ACC112 (cell line): ENCODE results near the gene DRD3.
A peak's percentile ranks its signal among the peaks of the same experiment; 100 is the strongest.

Experiments used
- H2AFZ ChIP-seq: fragments of 200-600 bp; sonication (generic); one replicate; pipeline ENCODE4 v1.6.0; 2017; ENCODE audit warnings: antibody characterized with exemption, low read length; ENCODE audit not compliant: unreplicated experiment
- H3K27ac ChIP-seq: fragments of 200-600 bp; sonication (generic); 2 replicates; pipeline ENCODE4 v1.5.1; 2014; ENCODE audit warnings: low read depth, mild to moderate bottlenecking, antibody characterized with exemption, low read length, moderate library complexity
- H3K27me3 ChIP-seq: fragments of 200-600 bp; sonication (generic); 2 replicates; pipeline ENCODE4 v1.6.1; 2014; ENCODE audit warnings: mild to moderate bottlenecking, antibody characterized with exemption, low read length, moderate library complexity, mixed read lengths; ENCODE audit not compliant: insufficient read depth
- H3K36me3 ChIP-seq: fragments of 200-600 bp; sonication (generic); 2 replicates; pipeline ENCODE4 v1.6.1; 2016; ENCODE audit warnings: mild to moderate bottlenecking, antibody characterized with exemption, low read length, moderate library complexity, mixed read lengths; ENCODE audit not compliant: insufficient read depth
- H3K4me1 ChIP-seq: fragments of 200-600 bp; sonication (generic); one replicate; pipeline ENCODE4 v1.6.1; 2016; ENCODE audit warnings: low read length, mixed read lengths; ENCODE audit not compliant: insufficient read depth, unreplicated experiment, control insufficient read depth
- H3K4me3 ChIP-seq: fragments of 200-600 bp; sonication (generic); 2 replicates; pipeline ENCODE4 v1.5.1; 2014; ENCODE audit warnings: mild to moderate bottlenecking, low read depth, low read length
- H3K79me2 ChIP-seq: fragments of 200-600 bp; sonication (generic); one replicate; pipeline ENCODE4 v1.6.0; 2016; ENCODE audit warnings: low read length; ENCODE audit not compliant: control insufficient read depth, unreplicated experiment, insufficient read depth

DRD3 gene

DNA sequence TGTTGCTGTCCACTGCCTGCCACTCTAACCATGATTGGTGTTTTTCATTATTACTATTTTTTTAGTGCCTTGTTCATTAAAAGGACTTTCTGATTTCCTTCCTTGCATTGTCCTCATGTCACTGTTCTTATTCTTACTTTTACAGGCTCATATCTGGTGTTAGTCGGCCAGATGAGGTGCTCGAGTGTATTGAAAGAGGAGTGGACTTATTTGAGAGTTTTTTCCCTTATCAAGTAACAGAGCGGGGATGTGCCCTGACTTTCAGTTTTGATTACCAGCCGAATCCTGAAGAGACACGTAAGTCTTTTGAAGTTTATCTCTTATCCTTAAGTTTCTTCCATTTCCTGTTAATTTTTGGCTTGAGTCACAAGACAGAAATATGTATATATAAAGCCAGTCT lies 99.1 kb downstream of the DRD3 start:
- Histone ChIP-seq H3K79me2 (no peaks in the 10 kb centered on the region), H3K4me1 (peaks cover 18% of the 10 kb centered on the region), H3K36me3 (peaks cover 48% of the 10 kb centered on the region), H3K27ac (peak overlapping the region; percentile 58), H2AFZ (peak overlapping the region; percentile 47), H3K27me3 (no peaks in the 10 kb centered on the region), H3K4me3 (peak overlapping the region; percentile 57)

- Histone ChIP-seq H3K4me3 (no peak overlapping the region), H3K36me3 (peaks cover 47% of the 10 kb centered on the region), H3K79me2 (peaks cover 2% of the 10 kb centered on the region), H3K27me3 (no peaks in the 10 kb centered on the region), H3K27ac (no peak overlapping the region), H2AFZ (no peak overlapping the region), H3K4me1 (peaks cover 18% of the 10 kb centered on the region)
These were observed 100.7 kb downstream of the DRD3 start for GRCh38 chr3:114078126-114078525.
